ENCODE results near the gene S100A11.

The S100A11 gene

DNA sequence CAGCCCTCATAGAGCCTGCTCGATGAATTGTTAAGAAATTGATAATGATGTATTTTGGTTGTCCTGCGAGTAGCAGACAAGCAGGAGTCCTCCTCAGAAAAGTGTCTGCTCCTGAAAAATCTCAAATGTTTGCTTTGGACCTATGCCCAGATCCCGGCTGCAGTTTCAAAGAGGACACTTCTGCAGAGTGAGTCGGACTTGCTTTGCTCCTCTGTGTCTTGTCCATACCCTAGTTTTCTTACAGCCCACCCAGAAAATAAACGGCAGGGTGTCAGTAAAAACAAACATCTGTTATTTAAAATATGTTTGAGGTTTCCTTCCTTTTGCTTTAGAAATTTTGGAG lies 46.0 kb downstream of the S100A11 start:
- CTCF ChIA-PET: no interaction called here

DNA sequence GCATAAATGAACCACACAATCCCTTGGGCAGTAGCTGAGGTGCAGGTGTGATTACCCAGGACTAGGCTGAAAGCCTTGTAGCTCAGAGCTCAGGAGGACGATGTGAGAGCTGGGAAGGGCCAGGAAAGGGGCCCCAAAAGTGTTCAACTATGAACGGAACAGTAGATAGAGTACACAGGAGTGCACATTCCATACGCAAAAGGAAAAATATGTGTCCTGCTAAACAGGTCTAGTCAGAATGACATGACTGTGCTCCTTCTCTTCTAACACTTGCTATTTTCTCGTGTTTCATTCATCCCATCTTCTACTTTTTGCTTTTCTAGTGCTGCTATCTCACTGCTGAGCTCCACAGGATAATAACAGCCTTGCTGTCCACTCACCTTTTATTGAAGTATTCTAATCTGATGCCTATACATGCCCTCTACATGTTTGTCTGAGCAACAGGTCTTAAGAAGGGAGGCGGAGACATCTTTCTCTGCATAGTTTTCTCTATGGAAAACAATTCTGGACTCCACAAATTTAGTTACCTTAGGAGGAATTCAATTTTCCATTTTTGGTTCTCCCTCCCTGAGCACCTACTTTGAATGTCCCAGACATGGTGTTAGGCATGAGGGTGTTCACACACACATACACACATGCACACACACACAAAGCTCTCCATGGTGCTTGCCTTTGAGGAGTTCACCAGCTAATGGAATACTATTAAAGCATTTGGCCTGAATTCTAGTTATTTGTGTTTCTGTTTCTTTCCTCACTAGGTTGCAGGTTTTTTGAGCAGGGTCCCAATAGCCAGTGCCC lies 46.5 kb downstream of the S100A11 start:
- no peak for DNase-seq (ENCODE audit: low spot score)
- H3K27ac ChIP-seq: peak overlapping the region; percentile 100
- TF ChIP-seq, protein P1, sequence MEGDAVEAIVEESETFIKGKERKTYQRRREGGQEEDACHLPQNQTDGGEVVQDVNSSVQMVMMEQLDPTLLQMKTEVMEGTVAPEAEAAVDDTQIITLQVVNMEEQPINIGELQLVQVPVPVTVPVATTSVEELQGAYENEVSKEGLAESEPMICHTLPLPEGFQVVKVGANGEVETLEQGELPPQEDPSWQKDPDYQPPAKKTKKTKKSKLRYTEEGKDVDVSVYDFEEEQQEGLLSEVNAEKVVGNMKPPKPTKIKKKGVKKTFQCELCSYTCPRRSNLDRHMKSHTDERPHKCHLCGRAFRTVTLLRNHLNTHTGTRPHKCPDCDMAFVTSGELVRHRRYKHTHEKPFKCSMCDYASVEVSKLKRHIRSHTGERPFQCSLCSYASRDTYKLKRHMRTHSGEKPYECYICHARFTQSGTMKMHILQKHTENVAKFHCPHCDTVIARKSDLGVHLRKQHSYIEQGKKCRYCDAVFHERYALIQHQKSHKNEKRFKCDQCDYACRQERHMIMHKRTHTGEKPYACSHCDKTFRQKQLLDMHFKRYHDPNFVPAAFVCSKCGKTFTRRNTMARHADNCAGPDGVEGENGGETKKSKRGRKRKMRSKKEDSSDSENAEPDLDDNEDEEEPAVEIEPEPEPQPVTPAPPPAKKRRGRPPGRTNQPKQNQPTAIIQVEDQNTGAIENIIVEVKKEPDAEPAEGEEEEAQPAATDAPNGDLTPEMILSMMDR (conservative IDR thresholded peaks at IDR 0.05; ENCODE audit: low read depth): no peak
- ChIA-PET POLR2A (ENCODE audit: low non-redundant PET) (interaction anchor here (0.9 kb wide), 1 partner anchor 10 kb away, joined by 3 read pairs; no protein-coding TSS in a partner anchor), CTCF (interaction anchor here (0.9 to 1.3 kb wide), 3 partner anchors 13 to 57 kb away, joined by 3 to 4 read pairs (median 3); no protein-coding TSS in a partner anchor)

More for the DNA sequence above, 46.0 kb downstream of the S100A11 start:
- POLR2A ChIA-PET (ENCODE audit: low non-redundant PET): no interaction called here
- DNase-seq (ENCODE audit: low spot score): no peak
- TF ChIP-seq, protein P1 (conservative IDR thresholded peaks at IDR 0.05; ENCODE audit: low read depth): no peak
- peak overlapping the region; percentile 100 for H3K27ac ChIP-seq

DNA sequence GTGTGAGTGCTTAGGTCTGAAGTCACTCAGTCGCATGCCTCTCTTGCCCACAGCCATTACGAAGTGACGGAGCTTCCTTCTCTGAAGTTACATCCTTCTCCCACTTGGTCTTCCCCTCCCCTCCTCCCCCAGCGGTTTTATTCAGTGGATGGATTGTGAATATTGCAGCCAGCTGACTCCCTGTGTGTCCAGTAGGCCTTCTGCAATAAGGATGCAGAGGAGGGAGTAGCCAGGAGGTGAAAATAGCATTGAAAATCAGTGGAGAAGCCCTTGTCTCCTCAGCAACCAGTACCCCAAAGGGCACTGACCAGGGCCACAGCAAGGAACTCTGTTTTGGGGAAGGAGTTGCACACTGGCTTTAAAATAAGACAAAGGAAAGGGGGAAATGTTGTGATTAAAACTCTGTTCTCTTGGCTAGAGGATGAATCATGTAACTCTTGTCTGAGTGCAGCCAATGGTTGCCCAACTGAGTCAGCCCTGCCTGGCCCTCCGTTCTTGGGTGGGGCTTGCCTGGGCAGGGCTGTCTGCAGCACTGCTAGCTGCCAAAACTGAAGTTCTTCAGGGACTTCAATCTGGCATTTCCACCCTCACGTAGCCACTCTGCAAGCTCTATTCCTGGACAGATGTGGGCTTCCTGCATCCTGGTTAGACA lies 47.5 kb downstream of the S100A11 start:
- CTCF ChIA-PET: interaction anchor here (0.9 to 1.3 kb wide), 4 partner anchors 12 to 56 kb away, joined by 3 to 4 read pairs (median 3); no protein-coding TSS in a partner anchor
- TF ChIP-seq, protein P1 (conservative IDR thresholded peaks at IDR 0.05; ENCODE audit: low read depth): no peak
- peak; percentile 79 for DNase-seq (ENCODE audit: low spot score)
- POLR2A ChIA-PET (ENCODE audit: low non-redundant PET): interaction anchor here (0.9 kb wide), 1 partner anchor 11 kb away, joined by 3 read pairs; no protein-coding TSS in a partner anchor
- peak overlapping the region; percentile 100 for H3K27ac ChIP-seq

DNA sequence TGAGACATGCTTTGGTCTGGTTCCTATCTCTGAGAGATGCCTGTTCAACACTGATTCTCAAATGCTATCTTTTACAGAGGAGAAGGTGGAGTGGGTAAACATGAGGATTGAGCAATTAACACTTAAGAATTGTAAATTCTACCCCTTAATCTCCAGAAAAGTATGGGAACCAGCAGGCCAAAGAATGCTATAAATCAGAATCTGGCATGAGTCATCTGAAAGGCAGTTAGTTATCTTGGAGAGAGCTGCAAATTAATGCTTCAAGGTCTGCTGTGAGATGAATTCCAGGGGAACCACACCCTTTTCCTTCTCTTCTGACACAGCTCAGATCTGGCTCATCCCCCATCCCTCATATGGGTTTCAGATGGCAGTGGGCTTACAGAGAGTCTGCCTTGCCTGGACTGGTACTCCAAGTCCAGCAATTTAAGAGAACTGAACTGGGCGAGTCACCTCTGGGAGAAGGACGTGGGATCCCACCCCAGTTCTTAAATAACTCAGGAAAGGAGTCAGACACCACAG lies 48.3 kb downstream of the S100A11 start:
- peak; percentile 87 for DNase-seq (ENCODE audit: low spot score)
- POLR2A ChIA-PET (ENCODE audit: low non-redundant PET): interaction anchor here (1.2 kb wide), 1 partner anchor 11 kb away, joined by 4 read pairs; no protein-coding TSS in a partner anchor
- TF ChIP-seq, protein P1 (conservative IDR thresholded peaks at IDR 0.05; ENCODE audit: low read depth): no peak
- CTCF ChIA-PET: interaction anchor here (0.6 to 1.3 kb wide), 3 partner anchors 11 to 1376 kb away, joined by 3 to 5 read pairs (median 4); no protein-coding TSS in a partner anchor
- peak overlapping the region; percentile 100 for H3K27ac ChIP-seq

DNA sequence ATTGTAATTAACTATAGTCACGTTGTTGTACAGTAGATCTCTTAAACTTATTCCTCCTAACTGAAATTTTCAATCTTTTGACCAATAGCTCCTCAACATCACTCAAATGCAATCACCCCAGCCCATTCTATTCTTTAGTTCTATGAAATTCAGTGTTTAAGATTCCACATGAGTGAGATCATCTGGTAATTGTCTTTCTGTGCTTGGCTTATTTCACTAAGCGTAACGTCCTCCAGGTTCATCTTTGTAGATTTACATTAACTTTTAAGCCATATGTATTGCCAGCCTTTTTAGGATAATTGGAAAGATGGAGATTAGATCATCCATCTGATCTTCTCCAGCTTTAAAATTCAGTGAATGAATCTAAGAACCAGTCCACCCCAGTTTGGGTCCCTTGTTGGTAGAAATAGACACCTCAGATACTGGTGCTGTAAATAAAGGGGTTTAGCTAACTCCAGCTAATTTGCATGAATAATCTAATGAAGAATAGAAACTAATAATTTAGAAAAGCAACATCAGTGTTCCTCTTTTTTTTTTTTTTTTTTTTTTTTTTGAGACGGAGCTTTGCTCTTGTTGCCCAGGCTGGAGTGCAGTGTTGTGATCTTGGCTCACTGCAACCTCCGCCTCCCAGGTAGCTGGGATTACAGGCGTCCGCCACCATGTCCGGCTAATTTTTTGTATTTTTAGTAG lies 50.2 kb downstream of the S100A11 start:
- TF ChIP-seq, protein P1 (conservative IDR thresholded peaks at IDR 0.05; ENCODE audit: low read depth): no peak
- CTCF ChIA-PET: interaction anchor here (0.9 kb wide), 2 partner anchors 15 to 53 kb away, joined by 3 to 4 read pairs; no protein-coding TSS in a partner anchor
- peak overlapping the region; percentile 84 for H3K27ac ChIP-seq
- POLR2A ChIA-PET (ENCODE audit: low non-redundant PET): no interaction called here
- no peak for DNase-seq (ENCODE audit: low spot score)

All from RWPE1 (cell line).